Kidney (tissue), 14 donors: ENCODE results near the gene CARD10. TPM values are rescaled to one million over a fixed set of nuclear protein-coding genes. Genes with fewer than 3 reads are reported as not detected.

Experiments
- DNase-seq, 5 donors: peaks; one replicate each; pipeline ENCODE4 v3.0.0-alpha.2; 2013 to 2020
- FAIRE-seq: peaks from 2 replicates; lab custom pipeline; 2012; peaks lifted over from hg19 to GRCh38; lab: Jason Lieb, UNC
- H3K27ac ChIP-seq, 2 donors: one replicate each; pipeline ENCODE4 v1.7.0; 2013; ENCODE audit warnings: low read depth in 2 of 2, low read length in 2 of 2, inconsistent platforms in 1 of 2
- H3K27me3 ChIP-seq: one replicate; pipeline ENCODE4 v1.7.1; 2013; ENCODE audit warnings: low read length, inconsistent platforms; ENCODE audit not compliant: control insufficient read depth, insufficient read depth
- H3K36me3 ChIP-seq, 3 donors: one replicate each; pipeline versions ENCODE4 v1.7.0 to v1.7.1; 2013; ENCODE audit warnings: low read length in 3 of 3, control low read depth in 1 of 3, inconsistent platforms in 1 of 3; ENCODE audit not compliant: insufficient read depth in 3 of 3, control insufficient read depth in 2 of 3
- H3K4me1 ChIP-seq, 3 donors: one replicate each; pipeline versions ENCODE4 v1.7.0 to v1.7.1; 2013; ENCODE audit warnings: low read length in 3 of 3, inconsistent platforms in 1 of 3, low read depth in 1 of 3; ENCODE audit not compliant: control insufficient read depth in 2 of 3, insufficient read depth in 2 of 3
- H3K4me3 ChIP-seq, 3 donors: one replicate each; pipeline versions ENCODE4 v1.7.0 to v1.8.1; 2013; ENCODE audit warnings: low read length in 3 of 3, control low read depth in 1 of 3, inconsistent platforms in 1 of 3
- H3K9ac ChIP-seq, 3 donors: one replicate each; pipeline versions ENCODE4 v1.7.0 to v1.7.1; 2013; ENCODE audit warnings: low read length in 3 of 3, control low read depth in 1 of 3, inconsistent platforms in 1 of 3
- H3K9me3 ChIP-seq, 3 donors: one replicate each; pipeline versions ENCODE4 v1.7.0 to v1.7.1; 2013; ENCODE audit warnings: low read length in 3 of 3, control low read depth in 1 of 3, inconsistent platforms in 1 of 3; ENCODE audit not compliant: control insufficient read depth in 2 of 3, insufficient read depth in 1 of 3
- intact Hi-C: fragments of 100-400 bp; cut with DNase I; formaldehyde crosslinking; loops from one replicate; pipeline ENCODE4 v1.11.1; 2022
- polyA plus RNA-seq: library from polyadenylated mRNA; stranded (reverse); fragments of 350-450 nt; fragmentation: Illumina TruSeq; extraction: RNeasy Lipid Tissue Mini Kit (QIAGEN cat#74804); gene quantifications from one replicate; pipeline ENCODE4 v1.2.3, GENCODE V29; 2014; ENCODE audit warnings: low read depth, low replicate concordance; ENCODE audit not compliant: insufficient read depth
- total RNA-seq: library from RNA; stranded (reverse); fragmentation: NEBNext Ultra II Directional; extraction: Animal tissue kit (Norgen Biotek cat#: 25700); gene quantifications from one replicate; pipeline ENCODE4 v1.2.1, GENCODE V29; 2021
- TF ChIP-seq, protein P1 (sequence below): IDR thresholded peaks from 3 replicates; pipeline ENCODE4 v1.5.1; 2012; ENCODE audit warnings: mild to moderate bottlenecking, moderate library complexity, borderline replicate concordance; ENCODE audit not compliant: insufficient read depth; ENCODE audit errors: extremely low read depth
- donor health status: control.
- donor health status: control.
- donor health status: control.
- donor health status: control.
- donor health status: control.
- donor health status: DM: yes; HTN: yes; CAD: no.
- donor health status: Normal renal cell carcinoma (clear cell type).

CARD10 gene
- total and polyA plus RNA-seq, 2 donors from 2014 or later: 32.4 to 42.3 TPM

DNA sequence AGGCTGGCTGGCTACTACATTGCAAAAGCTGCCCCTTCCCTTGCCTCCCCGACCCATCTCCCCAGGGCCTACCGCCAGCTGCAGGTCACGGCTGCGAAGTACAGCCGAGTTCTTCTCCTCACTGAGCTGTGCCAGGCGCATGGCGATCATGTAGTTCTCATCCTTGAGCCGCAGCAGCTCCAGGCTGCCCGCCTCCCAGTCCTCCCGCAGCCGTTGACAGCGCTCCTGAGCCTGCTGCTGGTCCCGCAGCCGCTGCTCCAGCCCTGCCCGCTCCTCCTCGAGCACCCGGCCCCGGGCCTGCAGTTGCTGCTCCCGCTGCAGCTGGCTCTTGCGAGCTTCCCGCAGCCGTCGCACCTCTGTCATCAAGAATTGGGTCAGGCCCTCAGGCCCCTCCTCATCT, 3.3 kb downstream of the CARD10 start:
- intact Hi-C loops: no loop called here
- FAIRE-seq (no peak), DNase-seq (peak in 1 of 5 donors; percentile 65)

DNA sequence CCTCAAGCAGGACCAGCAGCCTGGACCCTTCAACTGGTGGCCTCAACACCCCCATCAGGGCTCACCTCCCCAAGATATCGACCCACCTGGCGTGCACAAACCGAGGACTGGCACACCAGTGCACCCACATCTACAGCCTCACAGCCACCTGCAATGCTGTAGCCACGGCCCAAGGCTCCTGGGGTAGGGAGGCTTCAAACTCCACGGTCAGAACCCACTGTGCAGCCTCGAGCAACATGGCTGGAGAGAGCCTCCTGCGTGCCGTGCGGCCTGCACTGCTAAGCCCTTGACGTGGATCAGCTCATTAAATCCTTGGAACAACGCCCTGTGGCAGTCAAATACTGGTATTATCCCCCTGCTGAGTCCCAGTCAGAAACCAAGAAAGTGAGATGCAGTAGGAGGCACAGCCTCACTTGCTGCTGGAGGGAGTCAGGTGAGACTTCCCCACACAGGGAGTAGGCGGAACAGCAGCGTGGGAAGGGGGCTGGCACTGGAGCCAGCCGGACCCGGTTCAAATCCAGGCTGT, 4.6 kb downstream of the CARD10 start:
- H3K9me3 ChIP-seq: no peaks in the 10 kb centered on the region
- DNase-seq (peak in 1 of 5 donors; percentile 67), FAIRE-seq (no peak)
- H3K36me3 ChIP-seq: peaks cover 0 to 9% (median 6%) of the 10 kb centered on the region in 3 donors
- peak overlapping the region in 1 of 3 donors; percentile 46 for H3K9ac ChIP-seq
- TF ChIP-seq, protein P1, sequence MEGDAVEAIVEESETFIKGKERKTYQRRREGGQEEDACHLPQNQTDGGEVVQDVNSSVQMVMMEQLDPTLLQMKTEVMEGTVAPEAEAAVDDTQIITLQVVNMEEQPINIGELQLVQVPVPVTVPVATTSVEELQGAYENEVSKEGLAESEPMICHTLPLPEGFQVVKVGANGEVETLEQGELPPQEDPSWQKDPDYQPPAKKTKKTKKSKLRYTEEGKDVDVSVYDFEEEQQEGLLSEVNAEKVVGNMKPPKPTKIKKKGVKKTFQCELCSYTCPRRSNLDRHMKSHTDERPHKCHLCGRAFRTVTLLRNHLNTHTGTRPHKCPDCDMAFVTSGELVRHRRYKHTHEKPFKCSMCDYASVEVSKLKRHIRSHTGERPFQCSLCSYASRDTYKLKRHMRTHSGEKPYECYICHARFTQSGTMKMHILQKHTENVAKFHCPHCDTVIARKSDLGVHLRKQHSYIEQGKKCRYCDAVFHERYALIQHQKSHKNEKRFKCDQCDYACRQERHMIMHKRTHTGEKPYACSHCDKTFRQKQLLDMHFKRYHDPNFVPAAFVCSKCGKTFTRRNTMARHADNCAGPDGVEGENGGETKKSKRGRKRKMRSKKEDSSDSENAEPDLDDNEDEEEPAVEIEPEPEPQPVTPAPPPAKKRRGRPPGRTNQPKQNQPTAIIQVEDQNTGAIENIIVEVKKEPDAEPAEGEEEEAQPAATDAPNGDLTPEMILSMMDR: no peak
- no peaks in the 10 kb centered on the region for H3K27me3 ChIP-seq
- intact Hi-C loops: no loop called here
- no peak overlapping the region for H3K4me3 ChIP-seq
- H3K27ac ChIP-seq: peak overlapping the region; percentile 43 to 59
- H3K4me1 ChIP-seq: peaks cover 4 to 33% (median 27%) of the 10 kb centered on the region in 3 donors

More for the DNA sequence above, 3.3 kb downstream of the CARD10 start:
- peaks cover 0 to 9% (median 6%) of the 10 kb centered on the region in 3 donors for H3K36me3 ChIP-seq
- no peak overlapping the region for H3K9ac ChIP-seq
- H3K4me3 ChIP-seq: no peak overlapping the region
- H3K4me1 ChIP-seq: peaks cover 4 to 32% (median 19%) of the 10 kb centered on the region in 3 donors
- H3K9me3 ChIP-seq: no peaks in the 10 kb centered on the region
- no peak overlapping the region for H3K27ac ChIP-seq
- TF ChIP-seq, protein P1: no peak
- no peaks in the 10 kb centered on the region for H3K27me3 ChIP-seq

DNA sequence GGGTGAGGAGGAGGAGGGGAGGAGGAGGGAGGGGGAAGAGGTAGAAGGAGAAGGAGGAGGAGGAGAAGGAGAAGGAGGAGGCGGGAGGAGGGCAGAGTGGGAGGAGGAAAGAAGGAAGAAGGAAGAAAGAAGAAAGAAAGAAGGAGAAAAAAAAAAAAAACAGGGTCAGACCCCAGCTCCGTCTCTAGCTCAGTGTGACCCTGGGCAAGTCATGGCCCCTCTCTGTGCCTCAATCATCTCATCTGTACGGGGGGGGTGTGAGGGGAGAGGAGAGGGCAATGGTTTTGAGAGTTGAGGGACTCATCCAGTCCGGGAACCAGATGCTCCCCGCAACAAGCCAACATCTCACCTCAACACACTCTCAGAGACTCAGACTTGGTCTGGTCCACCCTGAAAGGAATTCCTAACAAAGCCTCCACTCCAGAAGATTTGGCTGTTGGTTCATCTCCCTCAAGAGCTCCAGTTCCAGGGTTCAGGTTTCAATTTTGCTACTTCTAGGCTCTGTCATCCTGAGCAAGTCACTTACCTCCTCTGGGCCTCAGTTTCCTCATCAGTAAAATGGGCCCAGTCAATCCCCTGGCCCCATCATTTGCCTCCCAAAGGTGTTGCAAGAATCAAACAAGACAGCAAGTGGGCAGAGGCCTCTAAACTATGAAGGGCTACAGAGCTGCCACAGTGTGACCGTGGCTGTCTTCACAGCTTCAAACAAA, 7.7 kb downstream of the CARD10 start:
- H3K4me3 ChIP-seq: peak overlapping the region in 1 of 3 donors; percentile 35
- H3K36me3 ChIP-seq: peaks cover 0 to 30% (median 6%) of the 10 kb centered on the region in 3 donors
- FAIRE-seq (no peak), DNase-seq (peak in 1 of 5 donors; percentile 54)
- H3K9ac ChIP-seq: peak overlapping the region in 1 of 3 donors; percentile 8
- H3K27ac ChIP-seq: peak overlapping the region; percentile 56 to 77
- peaks cover 4 to 32% (median 23%) of the 10 kb centered on the region in 3 donors for H3K4me1 ChIP-seq
- no peaks in the 10 kb centered on the region for H3K27me3 ChIP-seq
- intact Hi-C loops: no loop called here
- TF ChIP-seq, protein P1: no peak
- H3K9me3 ChIP-seq: no peaks in the 10 kb centered on the region
